GM23248 (cell line): ENCODE measurements around the gene UGP2.

Source experiments
- EZH2 ChIP-seq: fragments of 200-600 bp; sonication (generic); IDR thresholded peaks from 2 replicates; pipeline ENCODE4 v1.6.1; 2018; ENCODE audit warnings: antibody characterized with exemption, mild to moderate bottlenecking; ENCODE audit not compliant: insufficient read depth, poor library complexity, severe bottlenecking
- EZH2phosphoT487 ChIP-seq: fragments of 200-600 bp; sonication (generic); IDR thresholded peaks from 2 replicates; pipeline ENCODE4 v1.6.1; 2018; ENCODE audit warnings: antibody characterized with exemption, moderate library complexity, mild to moderate bottlenecking, low read depth; ENCODE audit not compliant: insufficient read depth

DNA sequence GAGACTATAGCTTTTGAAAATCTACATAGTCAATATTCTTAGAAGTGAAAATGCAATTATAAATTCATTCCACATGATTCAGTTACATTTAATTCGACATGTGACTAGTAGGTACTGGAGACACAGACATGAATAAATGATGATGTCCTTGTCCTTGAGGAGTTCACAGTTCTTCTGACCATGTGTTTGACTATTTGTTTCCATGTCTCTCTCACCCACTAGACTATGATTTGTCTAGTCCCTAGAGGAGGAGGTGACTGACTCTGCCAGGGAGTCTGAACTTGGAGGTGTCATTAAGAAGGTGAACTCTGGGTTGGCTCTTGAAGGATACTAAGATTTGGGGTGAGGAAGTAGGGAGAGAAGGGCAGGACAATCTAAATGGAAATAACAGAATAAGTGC lies 20.7 kb upstream of the UGP2 start:
- TF ChIP-seq EZH2phosphoT487 (no peak), EZH2 (no peak)
